A549 (cell line): Measurements from ENCODE around the gene RUSF1. TPM values are rescaled to one million over a fixed set of nuclear protein-coding genes. Genes with fewer than 3 reads are reported as not detected.

Experiments
- ATAC-seq, 2 experiments: fragments of 200-7000 bp in 1 of 2; fragments of >200 bp in 1 of 2; cut with Nextera tagmentation in 1 of 2; cut with Tn5 transposase in 1 of 2; 3 replicates each; pipeline versions ENCODE4 v1.8.0 to v1.9.1; 2018 to 2020; ENCODE audit warnings: mild to moderate bottlenecking in 1 of 2, moderate library complexity in 1 of 2
- CTCF ChIA-PET: fragments of 300-600 bp; sonication (Branson Sonifier 250); formaldehyde crosslinking; extraction: SDS; loops from one replicate; lab custom pipeline; 2021; ENCODE audit warnings: antibody characterized with exemption, inconsistent platforms; lab: Yijun Ruan, JAX
- POLR2A ChIA-PET: fragments of 350-600 bp; formaldehyde crosslinking; extraction: SDS; loops from one replicate; lab custom pipeline; 2021; ENCODE audit warnings: antibody characterized with exemption, inconsistent platforms; lab: Yijun Ruan, JAX
- DNase-seq, 2 experiments: peaks; one replicate each; pipeline versions ENCODE4 v3.0.0 to v3.0.0-alpha.2; 2011 to 2016; ENCODE audit warnings: low read depth in 1 of 2, low spot score in 1 of 2
- FAIRE-seq: peaks from 2 replicates; lab custom pipeline; 2011; peaks lifted over from hg19 to GRCh38; lab: Jason Lieb, UNC
- H3K27ac ChIP-seq, 2 experiments: fragments of >200 bp; sonication (Bioruptor Twin); formaldehyde crosslinking; 3 replicates each; pipeline ENCODE4 v1.5.1; 2016 to 2017
- H3K4me1 ChIP-seq: fragments of >200 bp; sonication (Bioruptor Twin); formaldehyde crosslinking; 3 replicates; pipeline ENCODE4 v1.6.1; 2016
- H3K4me2 ChIP-seq: fragments of >200 bp; sonication (Bioruptor Twin); formaldehyde crosslinking; 3 replicates; pipeline ENCODE4 v1.6.1; 2016
- H3K4me3 ChIP-seq: fragments of >200 bp; sonication (Bioruptor Twin); formaldehyde crosslinking; 3 replicates; pipeline ENCODE4 v1.5.1; 2016
- H3K9me3 ChIP-seq: fragments of >200 bp; sonication (Bioruptor Twin); formaldehyde crosslinking; 3 replicates; pipeline ENCODE4 v1.6.1; 2016
- BHLHE40 ChIP-seq: IDR thresholded peaks from 2 replicates; pipeline ENCODE4 v1.6.1; 2012; ENCODE audit warnings: low read depth, low read length, inconsistent platforms
- CBX8 ChIP-seq: fragments of 200-600 bp; sonication (generic); IDR thresholded peaks from 2 replicates; pipeline ENCODE4 v1.6.1; 2016
- CEBPB ChIP-seq, 2 experiments: fragments of >200 bp in 1 of 2; sonication (Bioruptor Twin) in 1 of 2; formaldehyde crosslinking in 1 of 2; IDR thresholded peaks; 2 replicates each; pipeline ENCODE4 v1.6.1; 2012 to 2016
- CHD2 ChIP-seq: fragments of 150-350 bp; IDR thresholded peaks from 2 replicates; pipeline ENCODE4 v1.6.1; 2014; ENCODE audit warnings: low read length; ENCODE audit not compliant: partially characterized antibody
- EHF ChIP-seq: fragments of 250-450 bp; sonication (Bioruptor Pico); IDR thresholded peaks from 2 replicates; pipeline ENCODE4 v1.5.0; 2020; ENCODE audit warnings: mild to moderate bottlenecking
- ELK1 ChIP-seq: fragments of 150-350 bp; IDR thresholded peaks from 2 replicates; pipeline ENCODE4 v1.6.1; 2014; ENCODE audit warnings: low read depth, mild to moderate bottlenecking, low read length
- EP300 ChIP-seq, 2 experiments: fragments of >200 bp; sonication (Bioruptor Twin); formaldehyde crosslinking; IDR thresholded peaks; 2 replicates in 1 of 2; 3 replicates in 1 of 2; pipeline ENCODE4 v1.6.1; 2016 to 2017
- FOXS1 ChIP-seq: fragments of 250-450 bp; sonication (Bioruptor Pico); IDR thresholded peaks from 2 replicates; pipeline ENCODE4 v1.5.0; 2020; ENCODE audit warnings: mild to moderate bottlenecking, moderate library complexity
- GATA3 ChIP-seq: IDR thresholded peaks from 2 replicates; pipeline ENCODE4 v1.6.1; 2012; ENCODE audit warnings: borderline replicate concordance
- HEYL ChIP-seq: fragments of 250-450 bp; sonication (Bioruptor Pico); IDR thresholded peaks from 2 replicates; pipeline ENCODE4 v1.8.0; 2021; ENCODE audit warnings: mild to moderate bottlenecking, moderate library complexity
- KDM1A ChIP-seq: fragments of 200-600 bp; sonication (generic); IDR thresholded peaks from 2 replicates; pipeline ENCODE4 v1.6.1; 2016; ENCODE audit warnings: low read depth, mild to moderate bottlenecking
- MAFK ChIP-seq: fragments of 450-650 bp; IDR thresholded peaks from 2 replicates; pipeline ENCODE4 v1.6.1; 2014; ENCODE audit not compliant: partially characterized antibody
- MAX ChIP-seq: IDR thresholded peaks from 2 replicates; pipeline ENCODE4 v1.6.1; 2012
- MAZ ChIP-seq: fragments of 150-350 bp; IDR thresholded peaks from 2 replicates; pipeline ENCODE4 v1.6.1; 2014; ENCODE audit warnings: antibody characterized with exemption, low read depth, low read length, borderline replicate concordance
- PBX3 ChIP-seq: IDR thresholded peaks from 2 replicates; pipeline ENCODE4 v1.6.1; 2012
- POLR2A ChIP-seq: IDR thresholded peaks from 2 replicates; pipeline ENCODE4 v1.6.1; 2012; ENCODE audit warnings: mild to moderate bottlenecking, low read length
- RNF2 ChIP-seq: fragments of 200-600 bp; sonication (generic); IDR thresholded peaks from 2 replicates; pipeline ENCODE4 v1.6.1; 2016; ENCODE audit warnings: low read depth, mild to moderate bottlenecking, antibody characterized with exemption, moderate library complexity, borderline replicate concordance
- SMC3 ChIP-seq: fragments of >200 bp; sonication (Bioruptor Twin); formaldehyde crosslinking; IDR thresholded peaks from 3 replicates; pipeline ENCODE4 v1.6.1; 2018; ENCODE audit warnings: inconsistent platforms
- ZC3H11A ChIP-seq: fragments of 450-650 bp; IDR thresholded peaks from 2 replicates; pipeline ENCODE4 v1.6.1; 2014; ENCODE audit warnings: antibody characterized with exemption, mild to moderate bottlenecking
- ZNF302 ChIP-seq: fragments of 250-450 bp; sonication (Bioruptor Pico); IDR thresholded peaks from 2 replicates; pipeline ENCODE4 v1.9.0; 2021; ENCODE audit warnings: inconsistent platforms, mild to moderate bottlenecking, moderate library complexity
- ZSCAN20 ChIP-seq: fragments of 250-450 bp; sonication (Bioruptor Pico); IDR thresholded peaks from 2 replicates; pipeline ENCODE4 v1.8.0; 2022; ENCODE audit warnings: mild to moderate bottlenecking, moderate library complexity
- WGBS: methylation state at CpG from one replicate; pipeline ENCODE4 v1.1.6; 2017; ENCODE audit errors: missing lambda C conversion rate; 5-methylcytosine and 5-hydroxymethylcytosine counted together
- polyA plus RNA-seq, 4 experiments: library from polyadenylated mRNA; depleted of rRNA in 3 of 4; stranded (reverse); fragments of >200 nt; fragmentation: RNase III in 1 of 4; extraction: RNeasy Plus Mini Kit Qiagen cat#74134 plus additional on column Dnase treatment in 1 of 4; gene quantifications; 2 replicates in 3 of 4; 3 replicates in 1 of 4; pipeline ENCODE4 v1.2.3, GENCODE V29; 2011 to 2017
- TF ChIP-seq, protein P1 (sequence below): IDR thresholded peaks from 2 replicates; pipeline ENCODE4 v1.6.1; 2012; ENCODE audit warnings: low read depth, borderline replicate concordance
- TF ChIP-seq, protein P2 (sequence below): fragments of 450-650 bp; IDR thresholded peaks from 2 replicates; pipeline ENCODE4 v1.6.1; 2014; ENCODE audit warnings: antibody characterized with exemption

The RUSF1 gene
- polyA plus RNA-seq, 2 of the 4 experiments (the other 2 are of a cell fraction): 27.8 to 35.3 TPM

GRCh38 chr16:31532896-31533295, 24.7 kb upstream of the RUSF1 start:
- no peak for TF ChIP-seq SMC3
- TF ChIP-seq HEYL (CRISPR knock-in tag): no peak
- TF ChIP-seq EHF (CRISPR knock-in tag): no peak
- TF ChIP-seq POLR2A: no peak
- TF ChIP-seq ZC3H11A: no peak
- no peak for TF ChIP-seq PBX3
- TF ChIP-seq FOXS1 (CRISPR knock-in tag): no peak
- TF ChIP-seq MAZ: no peak
- no peak for TF ChIP-seq BHLHE40
- TF ChIP-seq CEBPB (IDR thresholded peaks at IDR 0.05): no peak
- no peak for TF ChIP-seq ELK1
- no peak for TF ChIP-seq EP300 (IDR thresholded peaks at IDR 0.05)
- 78% methylated on average over 4 of the region's 4 CpGs for whole genome bisulfite sequencing

DNA sequence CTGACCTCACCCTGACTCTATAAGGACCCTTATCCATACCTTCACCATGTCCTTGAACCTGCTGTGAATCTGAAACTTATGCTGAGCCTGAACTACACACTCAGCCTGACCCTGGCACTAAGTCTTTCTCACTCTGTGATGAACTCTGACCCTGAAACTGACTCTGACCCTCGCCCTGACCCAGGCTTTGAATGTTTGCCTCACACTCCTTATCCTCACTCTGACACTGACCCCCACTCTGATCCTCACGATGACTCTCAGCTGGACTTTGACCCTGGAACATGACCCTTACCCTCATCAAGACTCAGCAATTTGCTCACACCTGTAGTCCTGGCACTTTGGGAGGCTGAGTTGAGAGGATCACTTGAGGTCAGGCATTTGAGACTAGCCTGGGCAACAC, 23.9 kb upstream of the RUSF1 start:
- WGBS: 6% methylated on average over 2 of the region's 2 CpGs
- ATAC-seq (no peak), DNase-seq (no peak), FAIRE-seq (no peak)
- no peaks in the 10 kb centered on the region for H3K4me1 ChIP-seq
- H3K4me2 ChIP-seq: no peak overlapping the region
- ChIA-PET POLR2A (no interaction called here), CTCF (interaction anchor here (0.6 to 1.4 kb wide), 2 partner anchors 10 to 161 kb away, joined by 3 read pairs; no protein-coding TSS in a partner anchor)
- H3K9me3 ChIP-seq: peaks cover 6% of the 10 kb centered on the region; the same call in 2 of the 3 replicates
- H3K27ac ChIP-seq: no peak overlapping the region
- TF ChIP-seq KDM1A: no peak
- TF ChIP-seq ZNF302 (CRISPR knock-in tag): no peak
- TF ChIP-seq, protein P1, sequence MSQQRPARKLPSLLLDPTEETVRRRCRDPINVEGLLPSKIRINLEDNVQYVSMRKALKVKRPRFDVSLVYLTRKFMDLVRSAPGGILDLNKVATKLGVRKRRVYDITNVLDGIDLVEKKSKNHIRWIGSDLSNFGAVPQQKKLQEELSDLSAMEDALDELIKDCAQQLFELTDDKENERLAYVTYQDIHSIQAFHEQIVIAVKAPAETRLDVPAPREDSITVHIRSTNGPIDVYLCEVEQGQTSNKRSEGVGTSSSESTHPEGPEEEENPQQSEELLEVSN: no peak
- no peak for TF ChIP-seq ZSCAN20
- no peak for TF ChIP-seq ZC3H11A
- no peak for TF ChIP-seq RNF2
- no peak for TF ChIP-seq BHLHE40
- no peak for TF ChIP-seq MAX
- TF ChIP-seq EP300 (IDR thresholded peaks at IDR 0.05): no peak
- TF ChIP-seq, protein P2, sequence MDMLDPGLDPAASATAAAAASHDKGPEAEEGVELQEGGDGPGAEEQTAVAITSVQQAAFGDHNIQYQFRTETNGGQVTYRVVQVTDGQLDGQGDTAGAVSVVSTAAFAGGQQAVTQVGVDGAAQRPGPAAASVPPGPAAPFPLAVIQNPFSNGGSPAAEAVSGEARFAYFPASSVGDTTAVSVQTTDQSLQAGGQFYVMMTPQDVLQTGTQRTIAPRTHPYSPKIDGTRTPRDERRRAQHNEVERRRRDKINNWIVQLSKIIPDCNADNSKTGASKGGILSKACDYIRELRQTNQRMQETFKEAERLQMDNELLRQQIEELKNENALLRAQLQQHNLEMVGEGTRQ: no peak
- TF ChIP-seq CBX8: no peak
- TF ChIP-seq CEBPB (IDR thresholded peaks at IDR 0.05): no peak
- no peak for TF ChIP-seq ELK1
- TF ChIP-seq MAFK: no peak
- no peak for TF ChIP-seq CHD2
- no peak for TF ChIP-seq GATA3
- H3K4me3 ChIP-seq: no peak overlapping the region

More at GRCh38 chr16:31532896-31533295, 24.7 kb upstream of the RUSF1 start:
- no peak overlapping the region for H3K4me2 ChIP-seq
- FAIRE-seq (no peak), ATAC-seq (no peak), DNase-seq (no peak)
- H3K4me3 ChIP-seq: no peak overlapping the region
- ChIA-PET CTCF (interaction anchor here (1.4 kb wide), 1 partner anchor 10 kb away, joined by 3 read pairs; no protein-coding TSS in a partner anchor), POLR2A (no interaction called here)
- H3K4me1 ChIP-seq: no peaks in the 10 kb centered on the region
- H3K27ac ChIP-seq: no peak overlapping the region
- H3K9me3 ChIP-seq: peaks cover 6% of the 10 kb centered on the region
